Neural cell (in vitro differentiated cells): ENCODE data around the gene CNPY2. TPM values are rescaled to one million over a fixed set of nuclear protein-coding genes. Genes with fewer than 3 reads are reported as not detected.

ENCODE experiments used
- H2AFZ ChIP-seq: fragments of 200-600, 300-800 bp; sonication (generic), shearing (Covaris generic); 2 replicates; pipeline ENCODE4 v1.6.0; 2014; ENCODE audit warnings: low read depth, mild to moderate bottlenecking, antibody characterized with exemption, low read length, moderate library complexity
- H3F3A ChIP-seq: fragments of 200-600 bp; shearing (Covaris generic); 2 replicates; pipeline ENCODE4 v1.6.1; 2016; ENCODE audit warnings: mild to moderate bottlenecking, moderate library complexity, mixed read lengths, antibody characterized with exemption, low read length; ENCODE audit not compliant: insufficient read depth, poor library complexity, severe bottlenecking
- H3K27ac ChIP-seq: fragments of 200-600, 300-800 bp; sonication (generic), shearing (Covaris generic); 2 replicates; pipeline ENCODE4 v1.5.1; 2014; ENCODE audit warnings: mild to moderate bottlenecking, low read length, moderate library complexity
- H3K27me3 ChIP-seq: fragments of 300-800, 200-600 bp; sonication (generic), shearing (Covaris generic); 2 replicates; pipeline ENCODE4 v1.6.0; 2014; ENCODE audit warnings: mild to moderate bottlenecking, low read depth, low read length, moderate library complexity; ENCODE audit not compliant: insufficient read depth
- H3K36me3 ChIP-seq: fragments of 300-800, 200-600 bp; sonication (generic), shearing (Covaris generic); 2 replicates; pipeline ENCODE4 v1.5.1; 2014; ENCODE audit warnings: mild to moderate bottlenecking, antibody characterized with exemption, low read length, moderate library complexity; ENCODE audit not compliant: insufficient read depth
- H3K4me2 ChIP-seq: fragments of 300-800, 200-600 bp; sonication (generic), shearing (Covaris generic); 2 replicates; pipeline ENCODE4 v1.6.0; 2014; ENCODE audit warnings: mild to moderate bottlenecking, low read length
- H3K4me3 ChIP-seq: fragments of 300-800, 200-600 bp; sonication (generic), shearing (Covaris generic); 2 replicates; pipeline ENCODE4 v1.5.1; 2014; ENCODE audit warnings: mild to moderate bottlenecking, low read length, moderate library complexity
- H3K79me2 ChIP-seq: fragments of 200-600 bp; shearing (Covaris generic); replicated peaks from 2 replicates; pipeline ENCODE4 v1.6.0; 2014; ENCODE audit warnings: mild to moderate bottlenecking, low read length, moderate library complexity; ENCODE audit not compliant: insufficient read depth
- H3K9ac ChIP-seq: fragments of 300-800, 200-600 bp; sonication (generic), shearing (Covaris generic); 2 replicates; pipeline ENCODE4 v1.6.1; 2016; ENCODE audit warnings: mild to moderate bottlenecking, low read length, mixed read lengths
- H3K9me2 ChIP-seq: fragments of 200-600 bp; shearing (Covaris generic); 2 replicates; pipeline ENCODE4 v1.6.1; 2016; ENCODE audit warnings: mild to moderate bottlenecking, low read length, mixed read lengths; ENCODE audit not compliant: insufficient read depth
- H3K9me3 ChIP-seq: fragments of 200-600, 300-800 bp; sonication (generic), shearing (Covaris generic); 2 replicates; pipeline ENCODE4 v1.6.1; 2016; ENCODE audit warnings: mild to moderate bottlenecking, mixed run types, low read length, moderate library complexity, mixed read lengths
- H4K20me1 ChIP-seq: fragments of 200-600 bp; shearing (Covaris generic); 2 replicates; pipeline ENCODE4 v1.6.1; 2016; ENCODE audit warnings: mild to moderate bottlenecking, mixed run types; ENCODE audit not compliant: insufficient read depth
- CTCF ChIP-seq: fragments of 450-650 bp; IDR thresholded peaks from 2 replicates; pipeline ENCODE4 v1.5.1; 2014; ENCODE audit warnings: antibody characterized with exemption, mild to moderate bottlenecking, moderate library complexity; ENCODE audit not compliant: poor library complexity, severe bottlenecking
- EP300 ChIP-seq: fragments of 450-650 bp; conservative IDR thresholded peaks from 2 replicates; pipeline ENCODE4 v1.6.1; 2014; ENCODE audit warnings: antibody characterized with exemption, mild to moderate bottlenecking, moderate library complexity; ENCODE audit not compliant: poor library complexity, severe bottlenecking
- EZH2 ChIP-seq: fragments of 200-600, 300-800 bp; shearing (Covaris generic), sonication (generic); IDR thresholded peaks from 2 replicates; pipeline ENCODE4 v1.6.1; 2014; ENCODE audit warnings: antibody characterized with exemption, low read length, borderline replicate concordance, mild to moderate bottlenecking; ENCODE audit not compliant: insufficient read depth, poor library complexity, severe bottlenecking
- MXI1 ChIP-seq: fragments of 450-650 bp; conservative IDR thresholded peaks from 2 replicates; pipeline ENCODE4 v1.6.1; 2014; ENCODE audit warnings: antibody characterized with exemption, mild to moderate bottlenecking; ENCODE audit not compliant: poor library complexity, severe bottlenecking
- POLR2AphosphoS5 ChIP-seq: IDR thresholded peaks from 2 replicates; pipeline ENCODE4 v1.6.1; 2012
- RAD21 ChIP-seq: fragments of 450-650 bp; conservative IDR thresholded peaks from 2 replicates; pipeline ENCODE4 v1.6.1; 2014; ENCODE audit warnings: antibody characterized with exemption, mild to moderate bottlenecking, moderate library complexity
- REST ChIP-seq: IDR thresholded peaks from 2 replicates; pipeline ENCODE4 v1.6.1; 2012; ENCODE audit warnings: borderline replicate concordance
- SMC3 ChIP-seq: fragments of 450-650 bp; conservative IDR thresholded peaks from 2 replicates; pipeline ENCODE4 v1.6.1; 2014; ENCODE audit warnings: antibody characterized with exemption, mild to moderate bottlenecking, moderate library complexity; ENCODE audit not compliant: poor library complexity
- TAF1 ChIP-seq: IDR thresholded peaks from 2 replicates; pipeline ENCODE4 v1.6.1; 2012; ENCODE audit warnings: low read depth
- polyA plus RNA-seq: library from polyadenylated mRNA; depleted of rRNA; stranded (reverse); fragments of >200 nt; gene quantifications from 2 replicates; pipeline ENCODE4 v1.2.3, GENCODE V29; 2014

Gene CNPY2
- polyA plus RNA-seq, 1 donor from 2014 or later, result 175 TPM

GRCh38 chr12:56296295-56296694 lies 19.5 kb downstream of the CNPY2 start:
- no peak for TF ChIP-seq EP300
- no peak for TF ChIP-seq POLR2AphosphoS5
- TF ChIP-seq TAF1, result no peak
- no peak for TF ChIP-seq SMC3
- no peak for TF ChIP-seq RAD21
- TF ChIP-seq REST, result no peak
- TF ChIP-seq CTCF, result no peak
- TF ChIP-seq MXI1, result no peak
- TF ChIP-seq EZH2, result no peak
- no peaks in the 10 kb centered on the region for H3K9me2 ChIP-seq
- H3F3A ChIP-seq, result no peaks in the 10 kb centered on the region
- no peaks in the 10 kb centered on the region for H4K20me1 ChIP-seq
- H3K4me2 ChIP-seq, result no peak overlapping the region
- H3K9ac ChIP-seq, result no peak overlapping the region
- H2AFZ ChIP-seq, result no peak overlapping the region
- no peak overlapping the region for H3K4me3 ChIP-seq
- no peaks in the 10 kb centered on the region for H3K9me3 ChIP-seq
- H3K27ac ChIP-seq, result no peak overlapping the region
- H3K79me2 ChIP-seq, result peaks cover 32% of the 10 kb centered on the region
- no peaks in the 10 kb centered on the region for H3K27me3 ChIP-seq
- no peaks in the 10 kb centered on the region for H3K36me3 ChIP-seq

- no peak for TF ChIP-seq SMC3
- no peak for TF ChIP-seq MXI1
- no peak for TF ChIP-seq RAD21
- no peak for TF ChIP-seq POLR2AphosphoS5
- TF ChIP-seq EZH2, result no peak
- TF ChIP-seq REST, result no peak
- TF ChIP-seq CTCF, result no peak
- TF ChIP-seq EP300, result no peak
- no peak for TF ChIP-seq TAF1
- Histone ChIP-seq H3K4me2 (no peak overlapping the region), H3K27ac (no peak overlapping the region), H2AFZ (no peak overlapping the region), H4K20me1 (no peaks in the 10 kb centered on the region), H3F3A (no peaks in the 10 kb centered on the region), H3K9me2 (no peaks in the 10 kb centered on the region), H3K36me3 (no peaks in the 10 kb centered on the region), H3K9ac (no peak overlapping the region), H3K9me3 (no peaks in the 10 kb centered on the region), H3K27me3 (no peaks in the 10 kb centered on the region), H3K79me2 (peaks cover 36% of the 10 kb centered on the region), H3K4me3 (no peak overlapping the region)
These were observed 22.0 kb downstream of the CNPY2 start for GRCh38 chr12:56293795-56294194.
